IPS-18c (cell line): ENCODE measurements around the gene NPR2.

ENCODE experiments used
- H3K4me3 ChIP-seq: 2 replicates; pipeline ENCODE4 v1.7.0; 2013; ENCODE audit warnings: low read depth, mild to moderate bottlenecking, low read length, moderate library complexity; ENCODE audit not compliant: insufficient read depth
- H3K9me3 ChIP-seq: one replicate; pipeline ENCODE4 v1.6.1; 2013; ENCODE audit warnings: mild to moderate bottlenecking, low read length, moderate library complexity; ENCODE audit not compliant: control insufficient read depth, insufficient read depth

NPR2 gene

GRCh38 chr9:35758475-35759050 lies 32.8 kb upstream of the NPR2 start:
- Histone ChIP-seq H3K4me3 (no peak overlapping the region), H3K9me3 (peaks cover 2% of the 10 kb centered on the region)

- Histone ChIP-seq H3K4me3 (no peak overlapping the region), H3K9me3 (peaks cover 2% of the 10 kb centered on the region)
Measured at GRCh38 chr9:35759795-35760194, 31.6 kb upstream of the NPR2 start.

GRCh38 chr9:35760651-35761050 lies 30.7 kb upstream of the NPR2 start:
- Histone ChIP-seq H3K4me3 (no peak overlapping the region), H3K9me3 (peaks cover 2% of the 10 kb centered on the region)

GRCh38 chr9:35763181-35763580 lies 28.2 kb upstream of the NPR2 start:
- Histone ChIP-seq H3K4me3 (no peak overlapping the region), H3K9me3 (peaks cover 2% of the 10 kb centered on the region)

- Histone ChIP-seq H3K4me3 (no peak overlapping the region), H3K9me3 (peaks cover 2% of the 10 kb centered on the region)
Measured at GRCh38 chr9:35763803-35764202, 27.6 kb upstream of the NPR2 start.

GRCh38 chr9:35766997-35767396 lies 24.4 kb upstream of the NPR2 start:
- Histone ChIP-seq H3K9me3 (no peaks in the 10 kb centered on the region), H3K4me3 (no peak overlapping the region)

GRCh38 chr9:35767458-35767857 lies 23.9 kb upstream of the NPR2 start:
- Histone ChIP-seq H3K4me3 (no peak overlapping the region), H3K9me3 (no peaks in the 10 kb centered on the region)

GRCh38 chr9:35769763-35770162 lies 21.6 kb upstream of the NPR2 start:
- H3K4me3 ChIP-seq, result no peak overlapping the region
- H3K9me3 ChIP-seq, result no peaks in the 10 kb centered on the region

- Histone ChIP-seq H3K4me3 (no peak overlapping the region), H3K9me3 (no peaks in the 10 kb centered on the region)
Measured at GRCh38 chr9:35771075-35771433, 20.3 kb upstream of the NPR2 start.

GRCh38 chr9:35771534-35771933 lies 19.9 kb upstream of the NPR2 start:
- H3K9me3 ChIP-seq, result no peaks in the 10 kb centered on the region
- H3K4me3 ChIP-seq, result no peak overlapping the region

GRCh38 chr9:35771943-35772342 lies 19.4 kb upstream of the NPR2 start:
- H3K4me3 ChIP-seq, result no peak overlapping the region
- no peaks in the 10 kb centered on the region for H3K9me3 ChIP-seq

- Histone ChIP-seq H3K9me3 (peaks cover under 1% of the 10 kb centered on the region), H3K4me3 (no peak overlapping the region)
Measured at GRCh38 chr9:35774907-35775635, 16.3 kb upstream of the NPR2 start.

- Histone ChIP-seq H3K4me3 (no peak overlapping the region), H3K9me3 (peaks cover 2% of the 10 kb centered on the region)
Measured at GRCh38 chr9:35776018-35776417, 15.4 kb upstream of the NPR2 start.

GRCh38 chr9:35778496-35778895 lies 12.9 kb upstream of the NPR2 start:
- H3K9me3 ChIP-seq, result peaks cover 2% of the 10 kb centered on the region
- H3K4me3 ChIP-seq, result no peak overlapping the region

- Histone ChIP-seq H3K9me3 (peaks cover 2% of the 10 kb centered on the region), H3K4me3 (no peak overlapping the region)
Measured at GRCh38 chr9:35781066-35781465, 10.3 kb upstream of the NPR2 start.

GRCh38 chr9:35783418-35783817 lies 8.0 kb upstream of the NPR2 start:
- H3K4me3 ChIP-seq, result no peak overlapping the region

GRCh38 chr9:35789541-35789940 lies 1.9 kb upstream of the NPR2 start:
- Histone ChIP-seq H3K9me3 (no peaks in the 10 kb centered on the region), H3K4me3 (no peak overlapping the region)

More at GRCh38 chr9:35783418-35783817, 8.0 kb upstream of the NPR2 start:
- H3K9me3 ChIP-seq, result peaks cover 2% of the 10 kb centered on the region

- no peak overlapping the region for H3K4me3 ChIP-seq
- H3K9me3 ChIP-seq, result no peaks in the 10 kb centered on the region
Measured at GRCh38 chr9:35790025-35790384, 1.4 kb upstream of the NPR2 start.
